HG03108 (cell line): Measurements from ENCODE around the gene ASCL4.
"Not testable (repeated sequence)": the region's sequence is repeated elsewhere in the genome, so short reads cannot be mapped to it uniquely, and the experiment has no call there.

Source experiments
- ATAC-seq: cut with Tn5 transposase; IDR thresholded peaks from one replicate; pipeline ENCODE4 v1.9.1; 2021; ENCODE audit warnings: moderate library complexity; ENCODE audit not compliant: unreplicated experiment

ASCL4 gene

GRCh38 chr12:107774349-107775029 lies at the start of gene ASCL4:
TSS of gene ASCL4 (plus strand) at chr12:107774704. CDS start at chr12:107775219, 515 bp downstream.
- no peak for ATAC-seq

DNA sequence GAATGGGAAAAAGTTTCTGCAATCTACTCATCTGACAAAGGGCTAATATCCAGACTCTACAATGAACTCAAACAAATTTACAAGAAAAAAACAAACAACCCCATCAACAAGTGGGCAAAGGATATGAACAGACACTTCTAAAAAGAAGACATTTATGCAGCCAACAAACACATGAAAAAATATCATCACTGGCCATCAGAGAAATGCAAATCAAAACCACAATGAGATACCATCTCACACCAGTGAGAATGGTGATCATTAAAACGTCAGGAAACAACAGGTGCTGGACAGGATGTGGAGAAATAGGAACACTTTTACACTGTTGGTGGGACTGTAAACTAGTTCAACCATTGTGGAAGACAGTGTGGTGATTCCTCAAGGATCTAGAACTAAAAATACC lies 47.2 kb upstream of the ASCL4 start:
- ATAC-seq, result not testable (repeated sequence)

DNA sequence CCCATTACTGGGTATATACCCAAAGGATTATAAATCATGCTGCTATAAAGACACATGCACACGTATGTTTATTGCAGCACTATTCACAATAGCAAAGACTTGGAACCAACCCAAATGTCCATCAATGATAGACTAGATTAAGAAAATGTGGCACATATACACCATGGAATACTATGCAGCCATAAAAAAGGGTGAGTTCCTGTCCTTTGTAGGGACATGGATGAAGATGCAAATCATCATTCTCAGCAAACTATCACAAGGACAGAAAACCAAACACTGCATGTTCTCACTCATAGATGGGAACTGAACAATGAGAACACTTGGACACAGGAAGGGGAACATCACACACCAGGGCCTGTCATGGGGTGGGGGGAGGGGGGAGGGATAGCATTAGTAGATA lies 46.8 kb upstream of the ASCL4 start:
- ATAC-seq, result not testable (repeated sequence)

DNA sequence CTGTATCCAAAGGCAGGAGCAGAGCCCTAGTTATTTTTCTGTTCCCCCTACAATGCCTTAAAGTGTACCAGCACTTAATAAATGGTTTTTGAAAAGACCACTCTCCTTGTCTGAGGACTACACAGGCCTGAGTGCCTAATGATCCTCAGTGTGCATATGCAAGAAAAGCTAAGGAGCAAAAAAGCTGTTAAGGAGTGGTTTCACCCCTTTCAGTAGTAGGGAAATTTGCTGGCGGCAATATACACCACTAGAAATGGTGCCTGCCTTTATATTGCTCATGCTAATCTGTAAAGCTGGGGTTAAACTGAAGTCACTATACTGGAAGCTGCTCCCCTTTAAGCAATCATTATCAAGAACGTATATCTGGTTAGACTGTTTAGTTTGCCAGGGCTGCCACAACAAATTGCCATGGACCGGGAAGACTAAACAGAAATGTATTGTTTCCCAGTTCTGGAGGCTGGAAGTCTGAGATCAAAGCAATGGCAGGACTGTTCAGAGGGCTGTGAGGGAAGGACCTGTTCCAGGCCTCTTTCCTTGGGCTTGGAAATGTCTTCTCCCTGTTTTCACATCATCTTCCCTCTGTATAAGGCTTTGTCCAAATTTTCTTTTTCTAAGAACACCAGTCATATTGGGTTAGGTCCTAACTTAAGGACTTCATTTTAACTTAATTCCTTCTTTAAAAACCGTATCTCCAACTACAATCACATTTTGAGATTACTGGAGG lies 43.7 kb upstream of the ASCL4 start:
- ATAC-seq, result no peak

DNA sequence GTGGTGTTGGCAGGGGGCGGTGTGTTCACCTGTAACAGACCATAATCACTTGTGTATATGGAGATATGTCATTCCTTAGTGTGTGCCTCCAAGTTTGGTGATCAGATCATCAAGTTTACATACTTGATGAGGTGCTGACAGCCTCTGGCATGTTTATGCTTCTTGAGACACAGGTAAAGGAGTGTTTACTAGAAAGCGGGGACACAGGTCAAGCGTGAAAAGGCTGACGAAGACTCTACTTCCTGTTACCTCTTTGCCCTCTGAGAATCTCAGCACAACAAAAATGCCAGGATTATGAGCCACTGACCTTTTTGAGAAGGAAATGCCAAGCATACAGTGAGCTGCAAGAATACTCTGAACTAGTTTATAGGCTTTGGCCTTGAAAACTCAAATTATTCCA lies 43.1 kb upstream of the ASCL4 start:
- ATAC-seq, result no peak

DNA sequence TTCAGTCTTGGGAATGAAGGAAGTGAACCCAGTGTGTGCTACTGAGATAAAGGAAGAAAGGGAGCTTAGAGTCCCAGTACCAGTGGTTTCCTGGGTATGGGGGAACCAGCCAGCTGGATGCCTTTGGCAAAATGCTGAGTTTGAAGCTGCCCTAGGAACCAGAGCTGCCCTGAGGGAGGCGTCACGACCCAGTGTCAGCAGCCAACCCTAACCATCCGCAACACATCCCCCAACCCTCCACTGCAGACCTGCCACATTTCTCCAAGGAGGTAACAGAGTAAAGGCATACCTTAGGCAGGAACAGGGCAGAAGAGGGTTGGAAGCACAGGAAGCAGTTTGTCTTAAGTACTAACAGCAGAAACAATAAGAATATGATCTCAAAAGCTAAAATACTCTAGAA lies 42.1 kb upstream of the ASCL4 start:
- ATAC-seq, result no peak

GRCh38 chr12:107734139-107734538 lies 40.4 kb upstream of the ASCL4 start:
- ATAC-seq, result no peak

DNA sequence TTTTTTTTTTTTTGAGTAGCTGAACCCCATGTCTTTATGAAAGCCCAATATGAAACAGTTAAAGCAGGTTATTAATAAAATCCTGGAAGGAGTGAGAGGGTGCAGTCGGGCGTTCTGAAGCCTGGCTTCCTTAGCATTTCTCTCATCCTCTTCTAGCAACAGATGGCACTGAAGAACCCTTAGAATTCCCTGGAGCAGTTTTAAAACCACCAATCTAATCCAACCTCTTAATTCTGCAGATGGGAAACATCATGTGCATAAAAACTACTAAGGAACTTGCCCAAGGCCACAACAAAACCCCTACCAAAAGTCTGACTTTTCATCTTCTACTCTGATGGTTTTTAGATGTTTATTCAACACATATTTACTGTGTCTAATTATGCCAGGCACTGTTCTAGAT lies 38.7 kb upstream of the ASCL4 start:
- ATAC-seq, result no peak

DNA sequence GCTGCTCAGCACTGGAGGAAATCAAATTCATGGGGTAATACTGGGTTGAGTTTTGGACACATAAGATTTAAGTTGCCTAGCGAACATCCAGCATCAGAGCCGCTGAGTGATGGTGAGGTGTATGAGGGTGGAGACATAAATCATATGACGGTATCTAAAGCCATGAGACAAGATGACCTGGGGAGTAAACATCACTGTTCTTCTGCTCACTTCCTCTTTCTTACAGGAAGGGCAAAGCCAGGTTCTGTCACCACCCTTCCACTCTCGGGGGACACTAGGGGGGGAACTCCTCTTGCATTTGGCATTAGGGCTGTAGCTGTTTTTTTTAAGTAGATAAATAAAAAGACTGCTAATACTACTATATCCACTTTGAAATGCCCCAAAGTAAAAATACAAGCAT lies 37.6 kb upstream of the ASCL4 start:
- peak; percentile 92 for ATAC-seq

- no peak for ATAC-seq
Observed at GRCh38 chr12:107748472-107748871, 26.0 kb upstream of the ASCL4 start.

GRCh38 chr12:107749083-107749482 lies 25.4 kb upstream of the ASCL4 start:
- no peak for ATAC-seq

GRCh38 chr12:107759410-107759809 lies 15.1 kb upstream of the ASCL4 start:
- no peak for ATAC-seq

DNA sequence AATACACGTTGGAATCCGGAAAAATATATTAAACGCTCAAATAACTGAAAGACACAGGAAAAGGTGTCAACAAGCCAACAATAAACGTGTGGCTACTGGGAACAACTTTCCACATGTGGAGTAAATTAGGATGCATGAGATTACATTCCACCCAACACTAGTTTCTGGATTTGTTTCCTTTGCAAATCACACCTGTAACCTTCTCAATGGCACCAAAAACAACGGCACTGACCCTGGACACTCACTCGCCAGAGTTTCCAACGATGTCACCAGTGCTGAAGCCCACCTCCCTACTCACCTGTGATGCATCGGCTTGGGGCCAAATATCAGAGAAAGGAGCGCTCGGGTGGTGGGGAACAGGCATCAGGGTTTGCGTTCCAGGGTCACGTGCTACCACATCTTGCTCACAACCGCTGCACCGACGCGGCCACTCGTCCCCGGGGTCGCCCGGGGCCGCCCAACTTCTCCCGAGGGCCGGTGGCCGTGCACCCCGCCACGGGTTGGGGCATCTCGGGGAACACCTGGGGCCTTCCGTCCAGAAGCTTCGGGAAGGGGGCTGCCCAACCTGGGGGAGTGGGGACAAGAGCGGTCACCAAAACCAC lies 14.2 kb upstream of the ASCL4 start:
- peak; percentile 13 for ATAC-seq

DNA sequence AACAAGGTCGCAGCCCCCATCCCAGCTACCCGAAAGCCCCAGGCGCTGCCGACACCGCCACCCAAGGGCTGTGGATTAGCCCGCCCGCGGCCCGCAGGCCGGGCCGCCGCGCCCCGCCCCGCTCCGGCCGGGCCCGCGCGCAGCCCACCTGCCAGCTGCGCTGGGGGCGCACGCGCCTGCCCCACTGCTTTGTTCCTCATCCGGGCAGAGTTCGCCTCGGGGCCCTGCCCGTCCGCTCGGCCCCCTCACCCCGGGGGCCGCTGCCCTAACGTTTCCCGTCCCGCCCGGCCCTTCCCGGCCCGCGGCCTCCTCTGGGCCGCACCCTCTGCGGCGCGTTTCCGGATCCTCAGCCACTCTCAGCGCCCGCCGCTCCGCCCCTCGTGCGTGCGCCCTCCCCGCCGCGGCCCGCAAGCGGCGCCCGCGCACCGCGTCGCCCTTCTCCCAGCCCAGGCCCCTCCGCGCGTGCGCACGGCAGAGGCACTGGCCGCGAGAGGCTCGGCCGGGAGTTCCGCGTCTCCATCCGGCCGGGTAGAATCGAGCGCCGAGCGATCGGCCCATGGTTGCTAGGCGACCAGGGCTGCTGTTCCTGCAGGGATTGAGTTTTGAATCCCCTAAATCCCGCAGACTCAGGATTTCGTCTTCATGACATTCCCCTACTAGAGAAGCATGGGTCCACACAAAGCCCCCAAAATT lies 13.5 kb upstream of the ASCL4 start, which contains the start of gene PRDM4:
PRDM4 (minus strand) TSS at position 329 of the 693 bp plus-strand sequence. CDS start 622 bp downstream, outside the sequence.
- ATAC-seq, result peak; percentile 92

DNA sequence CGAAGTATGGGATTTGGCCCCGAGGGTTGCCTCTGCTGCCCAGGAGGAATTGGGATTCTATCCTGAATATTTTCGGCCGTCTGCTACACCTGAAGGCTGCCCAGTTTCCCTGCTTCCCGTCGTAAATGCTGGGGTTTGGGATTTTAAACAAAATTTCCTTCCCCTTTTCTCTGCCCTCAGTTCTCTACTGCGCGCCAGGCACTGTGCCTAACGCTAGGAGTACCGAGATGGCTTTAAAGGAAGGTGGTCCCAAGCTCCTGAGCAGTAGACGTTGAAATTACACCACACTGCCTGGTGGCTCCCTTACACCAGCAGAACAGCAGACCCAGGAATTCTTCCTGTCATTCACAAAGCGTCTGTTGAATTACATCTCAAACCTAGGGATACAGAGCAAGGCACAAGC lies 13.0 kb upstream of the ASCL4 start:
- no peak for ATAC-seq

- no peak for ATAC-seq
Observed at GRCh38 chr12:107762874-107763273, 11.6 kb upstream of the ASCL4 start.

DNA sequence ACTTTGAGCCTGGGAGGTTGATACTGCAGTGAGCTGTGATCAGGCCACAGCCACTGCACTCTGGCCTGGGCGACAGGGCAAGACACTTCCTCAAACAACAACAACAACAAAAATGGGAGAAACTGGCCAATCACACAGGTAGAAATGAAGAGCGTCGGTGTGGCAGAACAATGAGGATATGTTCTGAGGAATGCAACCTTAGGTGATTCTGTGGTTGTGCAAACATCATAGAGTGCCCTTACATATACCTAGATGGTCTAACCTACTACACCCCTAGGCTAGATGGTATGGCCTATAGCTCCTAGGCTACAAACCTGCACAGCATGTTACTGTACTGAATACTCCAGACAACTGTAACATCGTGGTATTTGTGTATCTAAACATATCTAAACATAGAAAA lies 9.9 kb upstream of the ASCL4 start:
- ATAC-seq, result no peak

- ATAC-seq, result no peak
Observed at GRCh38 chr12:107765316-107765715, 9.2 kb upstream of the ASCL4 start.

DNA sequence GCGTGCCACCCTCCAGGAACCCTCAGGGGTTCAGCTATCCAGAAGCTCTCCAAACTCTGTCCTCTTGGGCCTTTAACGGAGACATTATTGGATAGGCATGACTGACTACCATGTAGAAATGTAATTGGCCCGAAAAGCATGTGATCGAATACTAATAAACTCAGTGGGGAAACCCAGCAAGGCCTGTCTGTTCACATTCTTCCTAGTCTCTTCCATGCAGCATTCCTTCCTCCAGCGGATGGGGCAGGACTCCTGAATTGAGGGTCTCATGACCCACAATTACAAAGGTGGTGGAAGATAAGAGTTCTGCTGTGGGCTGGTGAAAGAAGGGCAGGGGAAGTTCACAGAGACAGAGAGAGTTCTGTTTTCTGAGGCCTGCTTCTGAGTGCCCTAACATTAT lies 7.0 kb upstream of the ASCL4 start:
- no peak for ATAC-seq

DNA sequence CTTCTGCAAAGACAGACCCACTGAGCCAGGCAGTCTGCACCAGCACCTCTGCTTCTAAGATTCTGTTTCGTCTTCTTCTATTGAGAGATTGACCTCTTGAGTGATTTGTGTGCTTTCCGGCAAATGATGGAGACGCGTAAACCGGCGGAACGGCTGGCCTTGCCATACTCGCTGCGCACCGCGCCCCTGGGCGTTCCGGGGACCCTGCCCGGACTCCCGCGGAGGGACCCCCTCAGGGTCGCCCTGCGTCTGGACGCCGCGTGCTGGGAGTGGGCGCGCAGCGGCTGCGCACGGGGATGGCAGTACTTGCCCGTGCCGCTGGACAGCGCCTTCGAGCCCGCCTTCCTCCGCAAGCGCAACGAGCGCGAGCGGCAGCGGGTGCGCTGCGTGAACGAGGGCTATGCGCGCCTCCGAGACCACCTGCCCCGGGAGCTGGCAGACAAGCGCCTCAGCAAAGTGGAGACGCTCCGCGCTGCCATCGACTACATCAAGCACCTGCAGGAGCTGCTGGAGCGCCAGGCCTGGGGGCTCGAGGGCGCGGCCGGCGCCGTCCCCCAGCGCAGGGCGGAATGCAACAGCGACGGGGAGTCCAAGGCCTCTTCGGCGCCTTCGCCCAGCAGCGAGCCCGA lies 703 bp downstream of the ASCL4 start:
- ATAC-seq, result no peak

- no peak for ATAC-seq
Observed at GRCh38 chr12:107776171-107776570, 1.7 kb downstream of the ASCL4 start.
